Measurements from ENCODE around the gene NFS1. TPM values are rescaled to one million over a fixed set of nuclear protein-coding genes. Genes with fewer than 3 reads are reported as not detected.
A peak's percentile ranks its signal among the peaks of the same experiment; 100 is the strongest.

The NFS1 gene
- total and polyA plus RNA-seq, 2 of the 8 experiments (the other 6 are each of a cell fraction or from before 2014, with no cell fraction given) = 26.1 to 38.8 TPM

DNA sequence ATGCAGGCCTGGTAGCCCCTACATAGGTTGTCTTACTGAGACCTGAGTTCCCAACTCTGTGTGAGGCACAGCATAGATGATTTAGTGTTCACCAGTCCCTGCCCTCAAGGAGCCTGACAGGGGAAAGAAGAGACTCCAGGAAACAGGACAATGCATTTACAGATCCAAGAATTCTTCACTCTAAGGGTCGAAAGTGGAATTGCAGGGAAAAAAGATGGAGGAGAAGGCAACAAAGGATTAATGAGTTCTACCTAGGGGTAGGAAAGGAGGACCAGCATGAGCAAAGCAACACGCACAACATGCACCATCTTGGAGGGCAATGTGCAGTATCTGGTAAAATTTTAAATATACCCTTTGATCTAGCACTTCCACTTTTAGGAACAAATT lies 77.6 kb downstream of the NFS1 start:
- Histone ChIP-seq H2AK5ac (ENCODE audit: low read depth, low read length) (no peak overlapping the region), H3K9me3 (ENCODE audit: insufficient read depth in 2 of 2, low read depth in 1 of 2, low read length in 1 of 2) (no peaks in the 10 kb centered on the region), H3K4me1 (replicated peaks in 1 of 4; ENCODE audit: control insufficient read depth in 3 of 4, insufficient read depth in 4 of 4, low read length in 3 of 4) (peaks cover 0 to 19% (median 8%) of the 10 kb centered on the region in 4 experiments; a peak in 6 of 7 replicates), H3K79me2 (ENCODE audit: control insufficient read depth in 1 of 2, insufficient read depth in 2 of 2, low read length in 2 of 2) (no peaks in the 10 kb centered on the region), H3K36me3 (ENCODE audit: control insufficient read depth in 2 of 4, insufficient read depth in 4 of 4, low read length in 3 of 4) (peaks cover 12 to 21% (median 14%) of the 10 kb centered on the region in 4 experiments), H2BK5ac (ENCODE audit: low read depth, low read length) (no peak overlapping the region), H3K23me2 (ENCODE audit: low read depth, low read length) (peaks cover 9% of the 10 kb centered on the region; the same call in 1 of the 2 replicates), H2BK120ac (replicated peaks; ENCODE audit: low read depth, low read length) (no peak overlapping the region), H4K91ac (replicated peaks; ENCODE audit: insufficient read length, low read length) (no peak overlapping the region), H3K79me1 (ENCODE audit: low read depth, low read length) (no peaks in the 10 kb centered on the region), H4K5ac (ENCODE audit: insufficient read length, low read depth, low read length) (no peak overlapping the region), H3K4ac (replicated peaks; ENCODE audit: insufficient read length, low read depth, low read length) (no peak overlapping the region), H3K4me2 (ENCODE audit: insufficient read depth in 1 of 2, low read depth in 2 of 2, low read length in 2 of 2) (no peak overlapping the region), H3K56ac (replicated peaks; ENCODE audit: insufficient read length, low read depth, low read length) (no peak overlapping the region), H3K27me3 (replicated peaks in 1 of 4; ENCODE audit: control insufficient read depth in 3 of 4, extremely low read depth in 1 of 4, insufficient read depth in 3 of 4, low read length in 3 of 4) (peaks cover 0 to 8% (median 7%) of the 10 kb centered on the region in 4 experiments; a peak in 3 of 7 replicates), H2BK15ac (ENCODE audit: low read length) (no peak overlapping the region), H3K14ac (ENCODE audit: insufficient read length) (no peak overlapping the region), H2BK20ac (ENCODE audit: low read length) (no peak overlapping the region), H2AFZ (ENCODE audit: low read length) (no peak overlapping the region), H3K23ac (ENCODE audit: insufficient read length) (no peak overlapping the region), H3K4me3 (ENCODE audit: extremely low read depth in 1 of 4, insufficient read depth in 2 of 4, low read depth in 3 of 4, low read length in 4 of 4) (no peak overlapping the region), H3K18ac (ENCODE audit: extremely low read depth, low read length) (no peak overlapping the region), H3K9ac (replicated peaks in 1 of 4; ENCODE audit: extremely low read depth in 1 of 4, low read depth in 3 of 4, low read length in 3 of 4) (no peak overlapping the region), H4K20me1 (replicated peaks in 1 of 2; ENCODE audit: control insufficient read depth in 1 of 2, insufficient read depth in 2 of 2, low read length in 2 of 2) (peaks cover 0 to 1% of the 10 kb centered on the region in 2 experiments), H2BK12ac (ENCODE audit: low read depth, low read length) (no peak overlapping the region), H3K27ac (ENCODE audit: low read depth, low read length) (no peak overlapping the region), H4K8ac (ENCODE audit: extremely low read depth, insufficient read depth, low read length) (no peak overlapping the region)
- 89% methylated on average over 2 of the region's 2 CpGs; no CpG with 5 or more reads in 1 of the 2 experiments for WGBS, 2 experiments (ENCODE audit: extremely low coverage in 1 of 2, insufficient coverage in 1 of 2, insufficient read length in 1 of 2, insufficient replicate concordance in 2 of 2, low coverage in 1 of 2, low lambda C conversion rate in 2 of 2, missing lambda C conversion rate in 1 of 2)
- CTCF ChIA-PET (ENCODE audit: partially characterized antibody) = interaction anchor here (0.6 to 10.1 kb wide), 21 partner anchors 9 to 121 kb away, joined by 3 to 121 read pairs (median 4); partner anchors contain the start of genes ERGIC3 and RBM39
- TF ChIP-seq RAD21 (IDR thresholded peaks at IDR 0.05 in 1 of 2, conservative IDR thresholded peaks at IDR 0.05 in 1 of 2; ENCODE audit: low read depth in 2 of 2, low read length in 2 of 2) (peak in 1 of 2 experiments; percentile 21; a peak in 1 of 4 replicates), HDAC2 (IDR thresholded peaks at IDR 0.05; ENCODE audit: borderline replicate concordance in 1 of 2, low read depth in 2 of 2, low read length in 2 of 2) (no peak), TCF12 (IDR thresholded peaks at IDR 0.05; ENCODE audit: low read depth, low read length) (no peak), TBP (IDR thresholded peaks at IDR 0.05; ENCODE audit: low read depth, low read length) (no peak), CHD2 (IDR thresholded peaks at IDR 0.05; ENCODE audit: low read length) (no peak), JUND (IDR thresholded peaks at IDR 0.05; ENCODE audit: low read length) (no peak), KDM1A (IDR thresholded peaks at IDR 0.05; ENCODE audit: borderline replicate concordance, low read length) (no peak), YY1 (IDR thresholded peaks at IDR 0.05; ENCODE audit: low read depth, low read length) (0 out of 2 replicates have a peak, but pooled peaks have one; percentile 11)
- TF ChIP-seq, protein P1, sequence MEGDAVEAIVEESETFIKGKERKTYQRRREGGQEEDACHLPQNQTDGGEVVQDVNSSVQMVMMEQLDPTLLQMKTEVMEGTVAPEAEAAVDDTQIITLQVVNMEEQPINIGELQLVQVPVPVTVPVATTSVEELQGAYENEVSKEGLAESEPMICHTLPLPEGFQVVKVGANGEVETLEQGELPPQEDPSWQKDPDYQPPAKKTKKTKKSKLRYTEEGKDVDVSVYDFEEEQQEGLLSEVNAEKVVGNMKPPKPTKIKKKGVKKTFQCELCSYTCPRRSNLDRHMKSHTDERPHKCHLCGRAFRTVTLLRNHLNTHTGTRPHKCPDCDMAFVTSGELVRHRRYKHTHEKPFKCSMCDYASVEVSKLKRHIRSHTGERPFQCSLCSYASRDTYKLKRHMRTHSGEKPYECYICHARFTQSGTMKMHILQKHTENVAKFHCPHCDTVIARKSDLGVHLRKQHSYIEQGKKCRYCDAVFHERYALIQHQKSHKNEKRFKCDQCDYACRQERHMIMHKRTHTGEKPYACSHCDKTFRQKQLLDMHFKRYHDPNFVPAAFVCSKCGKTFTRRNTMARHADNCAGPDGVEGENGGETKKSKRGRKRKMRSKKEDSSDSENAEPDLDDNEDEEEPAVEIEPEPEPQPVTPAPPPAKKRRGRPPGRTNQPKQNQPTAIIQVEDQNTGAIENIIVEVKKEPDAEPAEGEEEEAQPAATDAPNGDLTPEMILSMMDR (IDR thresholded peaks at IDR 0.05; ENCODE audit: control extremely low read depth in 1 of 3, insufficient read depth in 1 of 3, low read depth in 1 of 3, low read length in 3 of 3) = peak in 1 of 3 experiments; percentile 44; a peak in 1 of 4 replicates
- FAIRE-seq = peak; percentile 76
- no peak for DNase-seq (ENCODE audit: low read depth in 1 of 2, low spot score in 2 of 2)
- POLR2A ChIA-PET (ENCODE audit: partially characterized antibody) = interaction anchor here (0.7 to 4.8 kb wide), 8 partner anchors 10 to 167 kb away, joined by 3 to 25 read pairs (median 6); partner anchors contain the start of genes CEP250, CPNE1, ERGIC3 and RBM12
